WTC11 (cell line): ENCODE measurements around the gene AKAP11. TPM values are rescaled to one million over a fixed set of nuclear protein-coding genes. Genes with fewer than 3 reads are reported as not detected.

Experiments used
- ATAC-seq: fragments of 200-7000 bp; cut with Tn5 transposase; 2 replicates; pipeline ENCODE4 v1.10.0; 2021; ENCODE audit warnings: mild to moderate bottlenecking, moderate library complexity
- CTCF ChIA-PET: fragments of 300-600 bp; sonication (Branson Sonifier 250); formaldehyde crosslinking; loops from one replicate; lab custom pipeline; 2021; ENCODE audit warnings: antibody characterized with exemption; lab: Charles Lee
- POLR2A ChIA-PET: fragments of 350-600 bp; sonication (Branson Sonifier 250); formaldehyde crosslinking; loops from one replicate; lab custom pipeline; 2021; ENCODE audit warnings: antibody characterized with exemption; lab: Charles Lee
- DNase-seq: peaks from one replicate; pipeline ENCODE4 v3.0.0; 2021; ENCODE audit warnings: low spot score
- H3K27ac Mint-ChIP-seq: 2 replicates; pipeline ENCODE4 v1.8.0; 2021; ENCODE audit warnings: mixed read lengths
- H3K27me3 Mint-ChIP-seq: 2 replicates; pipeline ENCODE4 v1.8.0; 2021; ENCODE audit warnings: low read depth, mild to moderate bottlenecking, moderate library complexity, mixed read lengths
- H3K36me3 Mint-ChIP-seq: 2 replicates; pipeline ENCODE4 v1.8.0; 2021; ENCODE audit warnings: mixed read lengths
- H3K4me1 Mint-ChIP-seq: 2 replicates; pipeline ENCODE4 v1.8.0; 2022; ENCODE audit warnings: mixed read lengths
- H3K4me3 Mint-ChIP-seq: 2 replicates; pipeline ENCODE4 v1.8.0; 2021; ENCODE audit warnings: mild to moderate bottlenecking, moderate library complexity, mixed read lengths
- H3K9me3 Mint-ChIP-seq: 2 replicates; pipeline ENCODE4 v1.8.0; 2021; ENCODE audit warnings: mixed read lengths
- E2F4 ChIP-seq: sonication (generic); formaldehyde crosslinking; IDR thresholded peaks from 2 replicates; pipeline ENCODE4 v1.8.1; 2022; ENCODE audit warnings: low read depth, mild to moderate bottlenecking, moderate library complexity, missing genetic modification reagents, borderline replicate concordance
- EMX1 ChIP-seq: fragments of 250-450 bp; sonication (Bioruptor Pico); IDR thresholded peaks from 2 replicates; pipeline ENCODE4 v1.8.0; 2021; ENCODE audit warnings: mild to moderate bottlenecking
- ETV6 ChIP-seq: sonication (generic); formaldehyde crosslinking; IDR thresholded peaks from 2 replicates; pipeline ENCODE4 v1.8.1; 2022; ENCODE audit warnings: mild to moderate bottlenecking, missing genetic modification reagents
- FOXJ3 ChIP-seq: sonication (generic); formaldehyde crosslinking; IDR thresholded peaks from 2 replicates; pipeline ENCODE4 v1.9.0; 2021; ENCODE audit warnings: missing genetic modification reagents, mild to moderate bottlenecking, borderline replicate concordance
- GABPB1 ChIP-seq: sonication (generic); formaldehyde crosslinking; IDR thresholded peaks from 2 replicates; pipeline ENCODE4 v1.8.1; 2023; ENCODE audit warnings: mild to moderate bottlenecking, missing genetic modification reagents
- IRF1 ChIP-seq: sonication (generic); formaldehyde crosslinking; IDR thresholded peaks from 2 replicates; pipeline ENCODE4 v1.8.0; 2023; ENCODE audit warnings: missing genetic modification reagents
- JUN ChIP-seq: sonication (generic); formaldehyde crosslinking; IDR thresholded peaks from 2 replicates; pipeline ENCODE4 v1.8.0; 2023; ENCODE audit warnings: mild to moderate bottlenecking, missing genetic modification reagents
- KAT7 ChIP-seq: sonication (generic); formaldehyde crosslinking; IDR thresholded peaks from 2 replicates; pipeline ENCODE4 v1.8.1; 2023; ENCODE audit warnings: missing genetic modification reagents, mild to moderate bottlenecking, borderline replicate concordance
- NR3C1 ChIP-seq: sonication (generic); formaldehyde crosslinking; conservative IDR thresholded peaks from 2 replicates; pipeline ENCODE4 v1.8.1; 2023; ENCODE audit warnings: low read depth, mild to moderate bottlenecking, missing genetic modification reagents
- TEAD1 ChIP-seq: sonication (generic); formaldehyde crosslinking; IDR thresholded peaks from 2 replicates; pipeline ENCODE4 v1.8.0; 2022; ENCODE audit warnings: mild to moderate bottlenecking, missing genetic modification reagents
- USF2 ChIP-seq: sonication (generic); formaldehyde crosslinking; IDR thresholded peaks from 2 replicates; pipeline ENCODE4 v1.8.1; 2023; ENCODE audit warnings: mild to moderate bottlenecking, missing genetic modification reagents, moderate library complexity
- ZBTB21 ChIP-seq: sonication (generic); formaldehyde crosslinking; IDR thresholded peaks from 2 replicates; pipeline ENCODE4 v1.8.1; 2023; ENCODE audit warnings: mild to moderate bottlenecking, missing genetic modification reagents, borderline replicate concordance
- ZNF121 ChIP-seq: sonication (generic); formaldehyde crosslinking; IDR thresholded peaks from 2 replicates; pipeline ENCODE4 v1.8.0; 2023; ENCODE audit warnings: missing genetic modification reagents
- ZNF138 ChIP-seq: sonication (generic); formaldehyde crosslinking; conservative IDR thresholded peaks from 2 replicates; pipeline ENCODE4 v1.8.1; 2022; ENCODE audit warnings: mild to moderate bottlenecking, moderate library complexity, missing genetic modification reagents
- ZNF232 ChIP-seq: sonication (generic); formaldehyde crosslinking; IDR thresholded peaks from 2 replicates; pipeline ENCODE4 v1.8.0; 2022; ENCODE audit warnings: mild to moderate bottlenecking, missing genetic modification reagents
- ZNF263 ChIP-seq: sonication (generic); formaldehyde crosslinking; IDR thresholded peaks from 2 replicates; pipeline ENCODE4 v1.8.1; 2022; ENCODE audit warnings: low read depth, mild to moderate bottlenecking, moderate library complexity, missing genetic modification reagents
- ZNF317 ChIP-seq: sonication (generic); formaldehyde crosslinking; IDR thresholded peaks from 2 replicates; pipeline ENCODE4 v1.8.1; 2023; ENCODE audit warnings: low read depth, mild to moderate bottlenecking, moderate library complexity, missing genetic modification reagents, borderline replicate concordance
- total RNA-seq: library from RNA; stranded (reverse); gene quantifications from 3 replicates; pipeline ENCODE4 v1.2.3, GENCODE V29; 2021
- TF ChIP-seq, protein P1 (sequence below): sonication (generic); formaldehyde crosslinking; IDR thresholded peaks from 2 replicates; pipeline ENCODE4 v1.8.1; 2023; ENCODE audit warnings: mild to moderate bottlenecking, missing genetic modification reagents
- TF ChIP-seq, protein P2 (sequence below): fragments of 250-450 bp; sonication (Bioruptor Pico); IDR thresholded peaks from 2 replicates; pipeline ENCODE4 v1.8.0; 2021; ENCODE audit warnings: mild to moderate bottlenecking
- TF ChIP-seq, protein P3 (sequence below): sonication (generic); formaldehyde crosslinking; IDR thresholded peaks from 2 replicates; pipeline ENCODE4 v1.8.0; 2023; ENCODE audit warnings: mild to moderate bottlenecking, missing genetic modification reagents
- TF ChIP-seq, protein P4 (sequence below): sonication (generic); formaldehyde crosslinking; IDR thresholded peaks from 2 replicates; pipeline ENCODE4 v1.8.1; 2022; ENCODE audit warnings: low read depth, missing genetic modification reagents, borderline replicate concordance

The AKAP11 gene
- total RNA-seq, 1 experiment from 2014 or later: 16.7 TPM

DNA sequence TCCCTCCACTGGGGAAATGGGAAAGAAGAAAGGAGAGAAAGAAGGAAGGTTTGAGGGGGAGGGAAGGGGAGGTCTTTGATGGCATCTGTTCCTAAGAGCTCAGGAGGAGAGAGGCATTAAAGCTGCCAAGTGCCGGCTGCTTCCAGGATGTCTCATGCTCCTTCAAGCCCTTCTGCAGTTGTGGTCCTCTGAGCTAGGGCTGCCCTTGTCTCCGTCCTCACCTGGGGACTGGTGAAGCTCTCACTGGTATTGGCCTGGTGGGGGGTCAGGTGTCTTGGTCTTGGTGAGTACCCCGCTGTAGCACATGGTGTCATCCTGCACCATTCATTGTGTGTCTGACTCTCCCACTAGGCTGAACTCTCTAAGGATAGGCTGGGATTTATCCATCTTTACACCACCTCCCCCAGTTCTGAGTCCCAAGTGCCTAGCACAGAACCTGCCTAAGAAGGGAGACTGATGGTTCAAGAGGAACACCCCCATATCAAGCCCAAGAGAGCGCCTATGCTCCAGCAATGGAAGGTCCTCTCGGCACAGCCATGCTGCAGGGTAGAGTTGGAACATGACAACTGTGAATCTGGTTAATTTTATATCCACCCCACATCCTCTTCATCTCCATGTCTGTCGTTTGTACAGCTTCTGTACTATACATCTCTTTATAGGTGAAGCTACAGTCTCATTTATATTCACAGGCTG is 83.7 kb downstream of the AKAP11 start:
- ChIA-PET CTCF (interaction anchor here (1.3 to 1.4 kb wide), 2 partner anchors 9 to 22 kb away, joined by 3 to 4 read pairs; no protein-coding TSS in a partner anchor), POLR2A (no interaction called here)
- no peak for ATAC-seq
- H3K27ac Mint-ChIP-seq: no peak overlapping the region
- H3K4me3 Mint-ChIP-seq: no peak overlapping the region
- DNase-seq: no peak
- TF ChIP-seq TEAD1 (CRISPR knock-in tag) (no peak), ZNF263 (CRISPR knock-in tag) (no peak), JUN (no peak), NR3C1 (CRISPR knock-in tag) (no peak), FOXJ3 (CRISPR knock-in tag) (no peak), ZNF232 (CRISPR knock-in tag) (no peak)
- TF ChIP-seq, protein P1, sequence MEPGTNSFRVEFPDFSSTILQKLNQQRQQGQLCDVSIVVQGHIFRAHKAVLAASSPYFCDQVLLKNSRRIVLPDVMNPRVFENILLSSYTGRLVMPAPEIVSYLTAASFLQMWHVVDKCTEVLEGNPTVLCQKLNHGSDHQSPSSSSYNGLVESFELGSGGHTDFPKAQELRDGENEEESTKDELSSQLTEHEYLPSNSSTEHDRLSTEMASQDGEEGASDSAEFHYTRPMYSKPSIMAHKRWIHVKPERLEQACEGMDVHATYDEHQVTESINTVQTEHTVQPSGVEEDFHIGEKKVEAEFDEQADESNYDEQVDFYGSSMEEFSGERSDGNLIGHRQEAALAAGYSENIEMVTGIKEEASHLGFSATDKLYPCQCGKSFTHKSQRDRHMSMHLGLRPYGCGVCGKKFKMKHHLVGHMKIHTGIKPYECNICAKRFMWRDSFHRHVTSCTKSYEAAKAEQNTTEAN (CRISPR knock-in tag): no peak
- TF ChIP-seq, protein P2, sequence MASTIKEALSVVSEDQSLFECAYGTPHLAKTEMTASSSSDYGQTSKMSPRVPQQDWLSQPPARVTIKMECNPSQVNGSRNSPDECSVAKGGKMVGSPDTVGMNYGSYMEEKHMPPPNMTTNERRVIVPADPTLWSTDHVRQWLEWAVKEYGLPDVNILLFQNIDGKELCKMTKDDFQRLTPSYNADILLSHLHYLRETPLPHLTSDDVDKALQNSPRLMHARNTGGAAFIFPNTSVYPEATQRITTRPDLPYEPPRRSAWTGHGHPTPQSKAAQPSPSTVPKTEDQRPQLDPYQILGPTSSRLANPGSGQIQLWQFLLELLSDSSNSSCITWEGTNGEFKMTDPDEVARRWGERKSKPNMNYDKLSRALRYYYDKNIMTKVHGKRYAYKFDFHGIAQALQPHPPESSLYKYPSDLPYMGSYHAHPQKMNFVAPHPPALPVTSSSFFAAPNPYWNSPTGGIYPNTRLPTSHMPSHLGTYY: no peak
- TF ChIP-seq, protein P3, sequence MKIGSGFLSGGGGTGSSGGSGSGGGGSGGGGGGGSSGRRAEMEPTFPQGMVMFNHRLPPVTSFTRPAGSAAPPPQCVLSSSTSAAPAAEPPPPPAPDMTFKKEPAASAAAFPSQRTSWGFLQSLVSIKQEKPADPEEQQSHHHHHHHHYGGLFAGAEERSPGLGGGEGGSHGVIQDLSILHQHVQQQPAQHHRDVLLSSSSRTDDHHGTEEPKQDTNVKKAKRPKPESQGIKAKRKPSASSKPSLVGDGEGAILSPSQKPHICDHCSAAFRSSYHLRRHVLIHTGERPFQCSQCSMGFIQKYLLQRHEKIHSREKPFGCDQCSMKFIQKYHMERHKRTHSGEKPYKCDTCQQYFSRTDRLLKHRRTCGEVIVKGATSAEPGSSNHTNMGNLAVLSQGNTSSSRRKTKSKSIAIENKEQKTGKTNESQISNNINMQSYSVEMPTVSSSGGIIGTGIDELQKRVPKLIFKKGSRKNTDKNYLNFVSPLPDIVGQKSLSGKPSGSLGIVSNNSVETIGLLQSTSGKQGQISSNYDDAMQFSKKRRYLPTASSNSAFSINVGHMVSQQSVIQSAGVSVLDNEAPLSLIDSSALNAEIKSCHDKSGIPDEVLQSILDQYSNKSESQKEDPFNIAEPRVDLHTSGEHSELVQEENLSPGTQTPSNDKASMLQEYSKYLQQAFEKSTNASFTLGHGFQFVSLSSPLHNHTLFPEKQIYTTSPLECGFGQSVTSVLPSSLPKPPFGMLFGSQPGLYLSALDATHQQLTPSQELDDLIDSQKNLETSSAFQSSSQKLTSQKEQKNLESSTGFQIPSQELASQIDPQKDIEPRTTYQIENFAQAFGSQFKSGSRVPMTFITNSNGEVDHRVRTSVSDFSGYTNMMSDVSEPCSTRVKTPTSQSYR: no peak
- H3K4me1 Mint-ChIP-seq: no peaks in the 10 kb centered on the region
- peaks cover 4% of the 10 kb centered on the region; the same call in 1 of the 2 replicates for H3K9me3 Mint-ChIP-seq
- no peaks in the 10 kb centered on the region; the same call in 1 of the 2 replicates for H3K27me3 Mint-ChIP-seq
- no peaks in the 10 kb centered on the region for H3K36me3 Mint-ChIP-seq

GRCh38 chr13:42356184-42356575 is 84.2 kb downstream of the AKAP11 start:
- no peak for DNase-seq
- no peak for ATAC-seq
- POLR2A ChIA-PET: no interaction called here
- Mint-ChIP-seq H3K27me3 (no peaks in the 10 kb centered on the region; the same call in 1 of the 2 replicates), H3K36me3 (no peaks in the 10 kb centered on the region), H3K4me1 (no peaks in the 10 kb centered on the region), H3K27ac (no peak overlapping the region), H3K9me3 (peaks cover 4% of the 10 kb centered on the region; the same call in 1 of the 2 replicates), H3K4me3 (no peak overlapping the region)
- CTCF ChIA-PET: interaction anchor here (1.4 kb wide), 1 partner anchor 8 kb away, joined by 3 read pairs; no protein-coding TSS in a partner anchor
- TF ChIP-seq IRF1 (CRISPR knock-in tag): no peak
- TF ChIP-seq ZNF138 (CRISPR knock-in tag): no peak
- no peak for TF ChIP-seq GABPB1 (CRISPR knock-in tag)
- TF ChIP-seq E2F4 (CRISPR knock-in tag): no peak
- TF ChIP-seq ZBTB21 (CRISPR knock-in tag): no peak
- TF ChIP-seq, protein P2: no peak
- no peak for TF ChIP-seq USF2 (CRISPR knock-in tag)
- no peak for TF ChIP-seq KAT7 (CRISPR knock-in tag)
- TF ChIP-seq, protein P4, sequence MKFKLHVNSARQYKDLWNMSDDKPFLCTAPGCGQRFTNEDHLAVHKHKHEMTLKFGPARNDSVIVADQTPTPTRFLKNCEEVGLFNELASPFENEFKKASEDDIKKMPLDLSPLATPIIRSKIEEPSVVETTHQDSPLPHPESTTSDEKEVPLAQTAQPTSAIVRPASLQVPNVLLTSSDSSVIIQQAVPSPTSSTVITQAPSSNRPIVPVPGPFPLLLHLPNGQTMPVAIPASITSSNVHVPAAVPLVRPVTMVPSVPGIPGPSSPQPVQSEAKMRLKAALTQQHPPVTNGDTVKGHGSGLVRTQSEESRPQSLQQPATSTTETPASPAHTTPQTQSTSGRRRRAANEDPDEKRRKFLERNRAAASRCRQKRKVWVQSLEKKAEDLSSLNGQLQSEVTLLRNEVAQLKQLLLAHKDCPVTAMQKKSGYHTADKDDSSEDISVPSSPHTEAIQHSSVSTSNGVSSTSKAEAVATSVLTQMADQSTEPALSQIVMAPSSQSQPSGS (CRISPR knock-in tag): no peak
- no peak for TF ChIP-seq ZNF121
- no peak for TF ChIP-seq ZNF317
- no peak for TF ChIP-seq EMX1 (CRISPR knock-in tag)
- no peak for TF ChIP-seq ETV6 (CRISPR knock-in tag)
